WTC11 (cell line): ENCODE measurements around the gene PPFIBP2.
A peak's percentile ranks its signal among the peaks of the same experiment; 100 is the strongest.

Experiments
- CTCF ChIP-seq: fragments of 200-600 bp; IDR thresholded peaks from 2 replicates; pipeline ENCODE4 v1.8.0; 2022; ENCODE audit warnings: antibody characterized with exemption
- ELF4 ChIP-seq: sonication (generic); formaldehyde crosslinking; IDR thresholded peaks from 2 replicates; pipeline ENCODE4 v1.8.1; 2022; ENCODE audit warnings: low read depth, mild to moderate bottlenecking, moderate library complexity, missing genetic modification reagents
- FOXJ3 ChIP-seq: sonication (generic); formaldehyde crosslinking; IDR thresholded peaks from 2 replicates; pipeline ENCODE4 v1.9.0; 2021; ENCODE audit warnings: missing genetic modification reagents, mild to moderate bottlenecking, borderline replicate concordance
- MAX ChIP-seq: sonication (generic); formaldehyde crosslinking; IDR thresholded peaks from 2 replicates; pipeline ENCODE4 v1.8.0; 2022; ENCODE audit warnings: mild to moderate bottlenecking, missing genetic modification reagents
- TEAD4 ChIP-seq: sonication (generic); formaldehyde crosslinking; IDR thresholded peaks from 2 replicates; pipeline ENCODE4 v1.8.0; 2022; ENCODE audit warnings: mild to moderate bottlenecking, missing genetic modification reagents
- ZNF121 ChIP-seq: sonication (generic); formaldehyde crosslinking; IDR thresholded peaks from 2 replicates; pipeline ENCODE4 v1.8.0; 2023; ENCODE audit warnings: missing genetic modification reagents
- ZNF232 ChIP-seq: sonication (generic); formaldehyde crosslinking; IDR thresholded peaks from 2 replicates; pipeline ENCODE4 v1.8.0; 2022; ENCODE audit warnings: mild to moderate bottlenecking, missing genetic modification reagents

GRCh38 chr11:7572001-7572712 lies 58.4 kb downstream of the PPFIBP2 start:
- 0 out of 2 replicates have a peak, but pooled peaks have one; percentile 3 for TF ChIP-seq CTCF
- no peak for TF ChIP-seq ZNF121
- TF ChIP-seq MAX (CRISPR knock-in tag), result no peak
- no peak for TF ChIP-seq ZNF232 (CRISPR knock-in tag)
- TF ChIP-seq ELF4, result no peak
- no peak for TF ChIP-seq TEAD4
- no peak for TF ChIP-seq FOXJ3 (CRISPR knock-in tag)
